Measurements from ENCODE around the gene NT5DC3.

The NT5DC3 gene

DNA sequence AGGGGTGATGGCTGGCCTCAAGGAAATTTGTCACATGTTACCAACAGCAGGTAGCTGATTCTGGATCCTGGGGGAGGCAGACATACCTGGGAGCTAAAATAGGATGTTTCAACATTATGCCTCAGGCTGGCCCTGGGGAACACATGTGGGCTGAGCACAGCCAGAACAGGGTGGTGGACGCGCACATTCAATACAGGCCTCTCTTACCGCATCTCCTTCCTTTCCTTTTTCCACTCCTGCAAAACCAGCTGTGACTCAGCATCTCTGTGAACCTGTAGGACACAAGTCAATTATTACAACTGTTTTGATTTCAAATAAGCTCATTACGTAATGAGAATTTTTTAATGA, 61.0 kb downstream of the NT5DC3 start:
- DNase-seq: no peak

DNA sequence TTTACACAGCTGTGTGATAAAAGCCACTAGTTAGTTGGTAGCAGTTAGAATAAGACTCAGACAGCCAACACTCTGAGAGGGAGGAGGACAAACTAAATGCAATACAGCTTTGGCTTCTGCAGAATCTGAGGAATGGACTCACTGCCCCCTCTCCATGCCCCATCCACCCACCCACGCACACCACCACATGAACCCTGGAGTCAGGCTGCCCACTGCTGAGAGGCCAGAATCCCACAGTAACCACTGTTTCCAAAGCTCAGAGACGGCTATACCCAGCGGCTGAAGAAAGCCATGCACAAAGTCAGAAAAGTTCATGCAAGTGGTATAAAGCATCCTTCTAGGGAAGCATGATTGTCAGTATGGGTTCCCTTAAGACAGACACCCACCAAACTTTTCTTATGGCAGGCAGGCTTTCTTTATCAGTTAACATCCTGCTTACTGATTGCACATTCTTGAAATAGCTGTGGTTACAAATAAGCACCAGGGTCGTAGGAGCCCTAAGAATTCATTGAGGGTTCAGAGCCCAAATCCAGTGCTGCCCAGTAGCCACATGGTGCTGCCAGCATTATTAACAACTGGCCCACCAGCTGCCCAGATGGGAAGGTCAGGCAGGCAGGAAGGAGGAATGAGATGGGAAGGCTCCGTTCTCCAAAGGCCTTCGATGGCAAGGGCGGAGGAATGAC, 61.5 kb downstream of the NT5DC3 start:
- DNase-seq: no peak

DNA sequence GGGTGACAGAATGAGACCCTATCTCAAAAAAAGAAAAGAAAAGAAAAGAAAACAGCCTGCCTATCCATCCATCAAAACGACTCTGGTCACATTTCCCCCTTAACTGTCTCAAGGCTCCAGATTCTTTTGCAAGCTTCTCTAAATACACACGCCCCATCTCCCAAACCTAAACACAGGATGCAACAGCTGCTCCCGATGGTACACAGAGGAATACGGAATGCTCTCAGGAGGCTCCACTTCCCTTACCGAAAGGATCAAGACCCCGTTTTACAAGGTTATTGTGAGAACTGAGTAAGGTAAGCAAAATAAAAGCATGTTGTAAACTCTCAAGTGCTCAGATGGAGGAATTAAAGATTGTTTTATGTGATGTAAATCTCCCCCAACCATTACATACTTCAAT, 62.3 kb downstream of the NT5DC3 start:
- DNase-seq: no peak

DNA sequence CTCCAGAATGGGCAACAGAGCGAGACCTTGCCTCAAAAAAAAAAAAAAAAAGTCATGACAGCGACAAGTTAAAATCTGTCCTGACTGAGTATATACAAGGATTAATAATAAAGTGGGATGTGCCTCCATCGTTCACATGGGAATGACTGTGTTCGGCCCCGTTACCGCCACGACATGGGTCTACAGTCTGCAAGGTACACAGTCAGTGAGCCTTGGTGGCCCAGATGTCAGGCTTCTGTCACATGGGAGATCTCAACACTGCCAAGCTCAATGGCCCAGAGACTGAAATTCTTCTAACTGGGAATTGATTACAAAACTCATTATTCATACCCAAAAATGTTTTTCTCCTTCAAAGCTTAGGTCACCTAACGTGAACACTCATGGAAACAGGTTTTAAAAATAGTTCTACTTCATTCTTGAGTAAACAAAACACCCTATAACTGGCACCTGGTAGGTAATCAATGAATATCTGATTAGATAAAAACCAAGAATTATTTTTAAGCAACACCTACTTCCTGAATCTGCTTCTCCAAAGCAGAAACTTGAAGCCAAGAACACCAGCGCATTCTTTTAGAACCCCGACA, 66.0 kb downstream of the NT5DC3 start:
- DNase-seq: no peak

DNA sequence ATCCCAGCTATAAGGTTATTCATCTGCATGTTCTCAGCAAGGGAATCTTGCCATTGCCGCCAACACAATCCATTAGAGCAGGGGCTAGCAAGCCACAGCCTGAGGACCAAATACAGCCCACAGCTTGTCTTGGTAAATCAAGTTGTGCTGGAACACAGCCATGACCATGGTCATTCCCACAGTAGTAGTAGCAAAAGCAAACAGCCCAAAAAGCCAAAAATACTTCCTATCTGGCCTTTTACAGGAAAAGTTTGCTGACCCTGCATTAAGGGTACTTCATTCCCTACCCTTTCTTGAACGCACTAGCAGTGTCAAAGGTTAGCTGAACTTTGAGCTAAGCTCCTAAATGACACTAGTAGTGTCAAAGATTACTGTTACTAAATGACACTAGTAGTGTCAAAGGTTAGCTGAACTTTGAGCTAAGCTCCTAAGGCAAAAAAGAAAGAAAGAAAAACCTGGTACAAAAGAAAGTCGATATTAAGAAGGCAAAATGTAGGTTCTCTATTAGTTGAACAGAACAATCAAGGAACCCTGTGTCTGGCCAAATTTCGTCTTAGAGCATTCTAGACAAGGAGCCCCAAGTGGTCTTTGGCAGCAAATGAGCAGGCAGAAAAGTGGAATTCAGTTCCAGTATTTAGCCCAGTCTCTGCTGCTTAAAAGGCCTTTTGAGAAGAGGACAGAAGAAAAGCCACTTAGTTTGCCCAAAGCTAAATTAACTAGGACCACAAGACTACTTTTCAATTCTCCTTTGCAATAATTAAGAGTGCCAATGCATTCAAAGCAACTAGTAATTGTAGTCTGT, 67.7 kb downstream of the NT5DC3 start:
- DNase-seq: no peak

DNA sequence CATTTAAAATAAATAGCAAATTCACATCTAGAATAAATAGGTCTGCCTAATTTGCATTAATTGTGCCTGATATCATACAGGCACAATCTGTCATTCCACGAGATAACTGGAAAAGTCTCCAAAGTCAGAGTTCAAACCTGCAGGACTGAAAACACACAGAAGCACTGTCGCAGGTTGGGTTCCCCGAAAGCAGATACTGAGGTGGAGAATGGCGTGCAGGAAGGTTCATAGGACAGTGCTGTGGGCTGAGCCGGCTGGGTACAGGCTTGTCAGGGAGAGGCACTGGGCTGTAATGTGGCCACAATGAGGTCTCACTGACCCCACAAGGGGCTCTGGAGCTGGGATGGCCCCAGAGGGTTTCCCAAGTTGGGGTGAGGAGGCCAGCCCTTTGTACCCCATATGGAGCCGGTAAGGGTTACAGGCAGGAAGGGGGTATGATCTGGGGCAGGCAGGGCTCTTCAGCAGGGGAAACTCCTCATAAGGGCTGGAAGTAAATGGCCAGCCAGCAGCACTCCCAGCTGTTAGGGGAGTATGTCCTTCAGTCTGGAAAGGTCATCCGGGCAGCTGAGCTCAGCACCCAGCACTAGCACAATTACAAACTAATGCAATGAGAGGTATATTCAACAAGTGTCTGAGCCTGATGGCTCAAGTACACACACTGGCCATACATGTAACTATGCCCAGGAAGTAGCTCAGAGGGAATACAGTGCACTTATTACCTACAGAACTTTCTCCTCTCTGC, 68.5 kb downstream of the NT5DC3 start:
- DNase-seq: no peak

DNA sequence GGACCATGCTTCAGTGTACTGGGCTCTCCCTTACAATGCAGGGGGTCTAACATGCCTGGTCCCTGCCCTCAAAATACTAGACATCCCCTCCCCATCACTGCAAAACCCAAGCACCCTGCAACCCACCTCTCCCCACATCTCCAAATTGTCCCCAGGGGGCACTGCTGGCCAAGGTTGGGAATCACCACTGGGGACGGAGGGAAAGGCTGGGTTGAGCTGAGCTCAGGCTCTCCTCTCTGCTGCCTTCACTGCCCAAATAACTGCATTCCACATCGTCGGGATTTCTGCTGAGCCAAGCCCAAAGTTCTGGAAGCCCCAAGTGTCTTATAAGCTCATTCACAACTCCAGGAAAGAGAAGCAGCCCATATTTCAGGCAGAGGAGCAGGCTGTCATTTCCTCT, 69.6 kb downstream of the NT5DC3 start:
- DNase-seq: peak; percentile 38

DNA sequence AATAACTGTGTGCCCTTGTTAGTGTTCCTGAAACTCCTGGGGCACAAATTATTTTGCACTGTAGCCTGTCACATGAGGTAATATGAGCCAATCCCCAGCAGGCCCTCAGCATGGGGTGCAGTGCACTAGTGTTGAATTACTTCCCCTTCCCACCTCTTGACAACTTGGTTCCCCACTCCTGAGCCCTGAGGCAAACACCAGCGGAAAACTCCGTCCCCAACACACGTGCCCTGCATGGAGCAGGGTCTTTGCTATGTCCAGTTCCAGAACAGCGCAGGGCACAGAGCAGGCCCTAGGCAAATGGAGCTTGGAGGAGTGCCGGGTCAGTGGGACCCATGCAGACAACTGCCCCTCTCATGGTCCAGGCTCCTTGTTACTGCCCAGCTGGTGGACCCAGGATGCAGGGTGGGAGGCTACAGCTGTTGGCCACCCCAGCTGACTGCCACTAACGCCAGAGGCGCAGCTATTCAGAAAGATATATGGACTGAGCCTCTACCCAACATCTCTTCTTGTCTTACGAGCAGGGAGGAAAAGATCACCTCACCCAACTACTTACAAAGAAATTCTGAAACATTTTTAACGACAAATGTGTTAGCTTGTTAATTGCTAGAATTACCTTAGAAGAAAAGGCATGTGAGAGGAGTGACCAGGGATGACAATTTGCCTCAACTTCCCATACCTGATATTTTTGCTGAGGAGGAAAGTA, 71.6 kb downstream of the NT5DC3 start:
- no peak for DNase-seq

DNA sequence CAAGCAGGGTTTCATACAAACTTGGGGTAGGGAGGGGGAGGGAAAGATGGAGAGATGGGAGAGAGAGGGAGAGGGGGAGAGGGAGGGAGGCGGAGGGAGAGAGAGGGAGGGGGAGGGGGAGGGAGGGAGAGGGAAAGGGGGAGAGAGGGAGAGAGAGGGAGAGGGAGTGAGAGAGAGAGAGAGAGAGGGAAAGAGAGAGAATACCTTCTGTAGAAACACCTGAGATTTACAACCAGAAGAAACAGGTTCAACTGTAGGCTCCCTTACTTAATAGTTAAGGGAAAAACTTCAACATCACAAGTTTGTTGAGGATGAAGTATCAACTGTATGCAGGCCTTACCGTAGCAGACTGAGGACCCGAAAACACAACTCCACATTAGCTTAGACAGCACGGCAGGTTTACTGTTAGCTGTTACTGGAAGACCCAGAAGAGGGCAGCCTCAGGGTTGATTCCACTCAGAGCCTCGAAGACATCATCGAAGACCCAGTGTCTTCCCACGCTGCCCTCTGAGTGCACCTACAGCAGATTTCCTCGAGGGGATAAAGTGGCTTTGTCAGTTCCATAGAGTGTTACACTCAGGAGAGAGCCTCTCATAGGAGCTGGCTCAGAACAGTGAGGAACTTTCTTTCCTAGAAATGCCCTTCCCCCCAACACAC, 72.4 kb downstream of the NT5DC3 start:
- no peak for DNase-seq

DNA sequence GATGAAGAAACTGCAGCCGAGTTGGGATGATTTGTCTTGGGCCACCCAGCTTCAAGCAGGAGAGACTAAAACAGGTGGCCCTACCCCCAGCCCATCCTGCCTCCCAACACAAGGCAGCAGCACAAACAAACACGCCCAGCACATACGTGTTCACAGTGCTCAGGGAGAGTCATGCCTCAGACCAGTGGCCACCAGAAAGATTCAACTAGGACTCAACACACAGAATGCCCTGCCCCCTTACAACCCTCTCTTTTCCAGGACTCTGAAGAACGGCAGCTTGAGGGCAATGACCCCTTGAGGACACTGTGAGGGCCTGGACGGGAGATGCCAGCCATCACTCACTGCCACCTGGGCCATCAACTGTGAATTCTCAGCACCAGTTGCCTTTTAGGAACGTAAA, 75.0 kb downstream of the NT5DC3 start:
- no peak for DNase-seq

DNA sequence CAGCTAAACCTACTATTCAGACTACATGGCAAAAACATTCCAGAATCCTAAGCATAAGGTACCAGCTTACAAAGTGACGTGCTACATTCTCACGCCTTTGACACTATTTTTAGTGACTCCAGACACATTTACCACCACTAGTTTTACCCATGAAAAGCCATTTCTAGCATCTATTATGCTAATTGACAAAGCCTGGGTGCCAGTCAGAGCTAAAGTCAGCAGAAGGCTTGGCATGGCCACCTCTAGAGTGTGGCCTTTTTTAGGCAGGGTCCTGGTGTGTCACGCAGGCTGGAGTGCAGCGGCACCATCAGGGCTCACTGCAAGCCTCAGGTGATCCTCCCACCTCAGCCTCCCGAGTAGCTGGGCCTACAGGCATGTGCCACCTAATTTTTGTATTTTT, 75.7 kb downstream of the NT5DC3 start:
- DNase-seq: no peak

DNA sequence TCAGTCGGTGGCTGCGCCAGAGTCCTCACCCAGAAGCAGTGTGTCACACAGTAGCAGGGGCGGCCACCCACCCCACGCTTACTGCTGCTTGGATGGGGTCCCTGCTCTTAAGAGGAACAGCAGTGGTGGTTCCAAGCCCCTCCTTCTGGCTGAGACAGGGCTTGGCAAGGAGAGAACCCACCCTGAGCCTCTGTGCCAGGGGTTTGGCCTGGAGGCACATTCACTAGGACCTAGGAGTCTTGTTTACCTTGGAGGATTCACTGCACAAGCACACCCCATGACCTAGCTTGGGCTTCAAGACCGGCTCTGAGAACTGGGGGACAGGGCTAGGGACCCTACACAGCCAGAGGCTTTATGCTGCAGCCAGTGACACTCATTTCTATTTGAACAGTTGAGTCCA, 78.6 kb downstream of the NT5DC3 start:
- no peak for DNase-seq

DNA sequence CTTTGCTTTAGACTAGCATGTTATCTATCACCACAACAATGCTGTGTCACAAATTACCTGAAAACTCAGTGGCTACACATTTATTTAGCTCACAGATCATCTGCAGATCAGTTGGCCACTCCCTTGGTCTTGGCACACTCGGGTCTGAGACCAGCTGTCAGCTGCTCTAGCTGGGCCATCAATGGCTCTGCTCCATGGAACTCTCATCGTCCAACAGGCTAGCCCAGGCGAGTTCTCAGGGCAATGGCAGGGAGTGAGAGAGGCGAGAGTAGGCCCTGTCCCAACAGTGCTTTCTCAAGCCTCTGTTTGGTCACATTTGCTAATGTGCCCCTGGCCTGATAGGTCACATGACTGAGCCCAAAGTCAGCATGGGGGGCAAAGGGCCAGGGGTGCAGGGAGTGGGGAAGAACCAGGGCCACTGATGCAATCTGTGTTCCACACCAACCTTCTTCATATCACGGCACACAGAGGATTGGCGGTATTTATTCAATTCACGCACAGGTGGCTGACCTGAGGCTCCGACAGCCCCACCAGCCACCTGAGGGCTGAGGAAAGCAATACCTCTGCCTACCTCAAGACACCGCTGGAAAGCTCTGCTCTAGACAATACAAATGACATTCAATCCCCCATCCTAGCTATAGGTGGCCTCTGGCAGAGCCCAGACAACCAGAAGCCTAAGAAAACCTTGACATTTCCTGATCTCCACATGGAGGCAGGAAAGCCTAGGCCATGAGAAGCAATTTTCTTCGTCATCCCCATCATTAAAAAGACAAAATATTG, 82.5 kb downstream of the NT5DC3 start:
- DNase-seq: no peak

DNA sequence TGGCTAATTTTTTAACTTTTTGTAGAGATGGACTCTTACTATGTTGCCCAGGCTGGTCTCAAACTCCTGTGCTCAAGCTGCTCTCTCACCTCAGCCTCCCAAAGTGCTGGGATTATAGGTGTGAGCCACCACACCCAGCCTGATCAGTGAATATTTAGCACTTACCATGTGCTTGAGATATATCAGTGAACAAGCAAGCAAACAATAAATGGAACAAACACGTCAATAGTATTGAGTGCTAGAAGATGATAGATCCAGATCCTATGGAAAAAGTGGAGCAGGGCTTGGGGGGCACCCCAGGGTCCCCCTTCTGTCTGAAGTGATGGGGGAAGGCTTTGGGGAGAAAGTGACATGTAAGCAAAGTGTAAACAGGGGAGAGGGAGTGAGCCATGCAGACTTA, 83.8 kb downstream of the NT5DC3 start:
- DNase-seq: no peak

DNA sequence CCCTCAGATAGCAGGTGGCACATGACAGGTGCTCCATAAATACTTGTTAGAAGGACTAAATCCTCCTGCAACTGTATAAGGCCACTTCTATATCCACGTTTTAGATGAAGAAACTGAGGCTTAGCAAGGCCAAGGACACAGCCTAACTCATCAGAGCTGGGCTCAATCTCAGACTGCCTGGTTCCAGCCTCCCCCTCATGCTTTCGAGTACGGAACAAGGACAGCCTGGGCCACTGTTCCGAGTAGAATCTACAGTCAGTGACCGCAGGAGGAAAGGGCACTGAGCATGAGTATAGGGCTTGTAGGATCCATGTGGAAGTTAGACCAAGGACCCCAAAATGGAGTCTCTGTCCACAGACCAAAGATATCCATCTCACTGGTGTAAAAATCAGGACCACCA, 84.6 kb downstream of the NT5DC3 start:
- DNase-seq: no peak

DNA sequence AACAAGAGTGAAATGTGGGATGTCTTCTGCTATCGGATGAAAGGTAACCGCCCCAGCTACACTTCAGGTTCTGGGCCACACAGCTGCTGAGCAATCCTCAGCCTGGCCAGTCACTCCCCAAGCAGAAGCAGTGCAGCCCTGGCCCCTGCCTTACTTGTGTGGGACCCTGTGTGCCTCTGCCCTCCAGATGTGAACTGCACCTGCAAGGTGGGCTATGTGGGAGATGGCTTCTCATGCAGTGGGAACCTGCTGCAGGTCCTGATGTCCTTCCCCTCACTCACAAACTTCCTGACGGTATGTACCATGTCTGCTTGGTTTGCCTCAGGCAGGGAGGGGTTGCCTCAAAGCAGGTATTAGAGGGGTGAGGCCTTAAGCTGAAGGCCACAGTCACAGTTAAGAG, 85.6 kb downstream of the NT5DC3 start:
- no peak for DNase-seq

DNA sequence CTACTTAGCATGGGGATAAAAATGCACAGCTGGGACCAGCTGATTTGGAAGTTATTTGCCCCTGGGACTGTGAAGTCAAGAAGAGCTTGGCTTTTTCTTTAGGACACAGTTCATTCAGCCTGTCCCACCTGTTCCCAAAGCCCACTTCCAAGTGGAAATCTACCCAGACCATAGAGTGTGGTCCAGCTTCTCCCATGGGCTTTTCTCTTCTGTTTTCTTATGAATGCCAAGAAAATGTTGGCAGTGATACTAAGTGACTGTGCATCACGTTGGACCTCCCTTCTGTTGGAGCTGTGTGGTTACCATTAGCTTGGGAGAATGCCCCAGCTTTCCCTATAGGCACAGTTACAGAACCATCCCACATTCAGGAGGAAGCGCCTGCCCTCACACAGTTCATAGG, 89.4 kb downstream of the NT5DC3 start:
- no peak for DNase-seq

DNA sequence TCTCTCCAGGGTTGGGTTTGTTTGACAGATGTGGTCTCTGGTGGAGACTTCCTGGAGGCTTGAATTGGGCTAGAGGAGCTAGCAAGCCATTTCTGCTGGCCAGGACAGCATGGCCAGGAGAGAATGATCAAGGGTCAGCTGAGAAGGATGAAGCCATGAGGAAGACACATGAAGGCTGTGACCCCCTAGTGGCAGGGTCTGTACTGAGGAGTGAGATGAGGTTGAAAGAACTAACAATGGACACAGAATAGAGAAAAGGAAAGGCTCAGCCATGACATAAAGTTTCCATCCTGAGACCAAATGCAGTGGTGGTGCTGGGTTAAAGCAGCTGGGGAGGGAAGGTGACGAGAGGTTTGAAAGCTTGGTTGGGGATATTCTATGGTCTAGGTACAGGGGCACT, 89.9 kb downstream of the NT5DC3 start:
- no peak for DNase-seq

DNA sequence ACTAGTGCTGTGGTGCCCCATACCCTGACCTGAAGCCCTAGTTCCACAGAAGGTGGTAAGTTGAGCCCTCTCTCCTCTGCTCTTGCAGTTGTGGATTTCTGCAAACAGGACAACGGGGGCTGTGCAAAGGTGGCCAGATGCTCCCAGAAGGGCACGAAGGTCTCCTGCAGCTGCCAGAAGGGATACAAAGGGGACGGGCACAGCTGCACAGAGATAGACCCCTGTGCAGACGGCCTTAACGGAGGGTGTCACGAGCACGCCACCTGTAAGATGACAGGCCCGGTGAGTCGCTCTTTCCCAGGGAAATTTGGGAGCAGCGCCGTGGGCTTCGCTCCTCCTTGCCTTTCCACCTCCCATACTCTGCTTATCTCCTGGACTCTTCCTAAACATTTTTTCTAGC, 92.2 kb downstream of the NT5DC3 start:
- DNase-seq: no peak

DNA sequence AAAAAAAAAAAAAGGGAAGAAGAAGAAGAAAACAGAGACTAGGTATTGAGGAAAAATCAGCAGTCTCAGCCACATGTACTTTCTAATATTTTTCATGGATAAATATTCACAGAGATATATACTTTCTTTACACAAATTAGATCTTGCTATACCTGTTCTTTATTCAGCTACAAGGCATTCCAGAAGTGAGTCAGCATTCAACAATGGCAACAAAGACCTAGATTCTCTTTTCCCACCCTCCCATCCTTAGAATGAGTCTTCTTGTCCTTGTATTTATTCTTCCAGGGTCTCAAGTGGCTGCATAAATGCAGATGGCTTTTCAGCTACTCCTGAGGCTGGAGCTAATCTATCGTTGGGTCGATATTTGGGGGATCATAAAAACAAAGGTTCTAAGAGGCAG, 93.0 kb downstream of the NT5DC3 start:
- no peak for DNase-seq

DNA sequence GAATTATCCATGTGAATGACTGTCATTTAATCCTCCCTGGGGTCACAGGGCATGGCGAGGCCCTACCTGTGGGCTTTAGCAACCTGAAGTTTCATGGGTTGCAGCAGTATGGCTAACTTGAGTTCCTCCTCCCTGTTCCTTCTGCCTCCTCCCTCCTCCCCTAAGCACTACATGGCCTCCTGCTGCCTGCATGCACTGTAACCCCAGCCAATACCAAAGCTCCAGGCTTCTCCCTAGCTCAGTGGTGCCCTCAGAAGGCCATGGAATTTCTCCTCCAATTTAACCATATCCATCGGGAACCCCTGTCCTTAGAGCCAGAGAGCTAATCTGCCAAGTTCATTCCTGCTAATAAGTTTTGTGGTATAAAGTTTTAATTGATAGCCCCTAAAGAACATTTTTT, 95.1 kb downstream of the NT5DC3 start:
- no peak for DNase-seq

DNA sequence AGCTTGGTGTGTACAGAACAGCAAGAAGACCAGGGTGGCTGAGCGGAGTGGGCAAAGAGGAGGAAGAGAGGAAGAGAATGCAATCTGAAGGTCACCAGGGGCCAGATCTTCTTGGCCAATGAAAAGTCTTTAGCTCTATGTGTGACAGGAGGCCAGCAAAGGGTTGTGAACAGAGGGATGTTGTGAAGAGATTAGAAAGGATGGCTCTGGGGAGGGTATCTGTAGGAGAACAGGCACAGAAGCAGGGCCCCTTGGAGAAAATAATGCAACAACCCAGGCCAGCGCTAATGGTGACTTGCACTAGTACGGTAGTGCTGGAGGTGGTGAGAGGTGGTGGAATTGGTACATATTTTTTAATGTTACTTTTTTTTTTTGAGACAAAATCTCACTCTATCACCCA, 97.2 kb downstream of the NT5DC3 start:
- no peak for DNase-seq

Data from HCEC 1CT (cell line).